IPS DF 19.7 (cell line): ENCODE results near the gene ANKFY1.
"Not testable (repeated sequence)": the region's sequence is repeated elsewhere in the genome, so short reads cannot be mapped to it uniquely, and the experiment has no call there.

ENCODE experiments used
- DNase-seq: peaks from one replicate; pipeline ENCODE4 v3.0.0-alpha.2; 2013; ENCODE audit warnings: low read depth, low spot score

ANKFY1 gene

GRCh38 chr17:4221163-4221562, 42.6 kb downstream of the ANKFY1 start:
- no peak for DNase-seq

- no peak for DNase-seq
These were observed 43.1 kb downstream of the ANKFY1 start for GRCh38 chr17:4220655-4221054.

GRCh38 chr17:4219241-4219640, 44.5 kb downstream of the ANKFY1 start:
- DNase-seq, result no peak

GRCh38 chr17:4215882-4216570, 47.8 kb downstream of the ANKFY1 start:
- no peak for DNase-seq

GRCh38 chr17:4214157-4214556, 49.6 kb downstream of the ANKFY1 start:
- no peak for DNase-seq

GRCh38 chr17:4209611-4210010, 54.2 kb downstream of the ANKFY1 start:
- no peak for DNase-seq

- DNase-seq, result no peak
These were observed 55.5 kb downstream of the ANKFY1 start for GRCh38 chr17:4208238-4208637.

- no peak for DNase-seq
These were observed 56.8 kb downstream of the ANKFY1 start for GRCh38 chr17:4206962-4207361.

- DNase-seq, result no peak
These were observed 57.9 kb downstream of the ANKFY1 start for GRCh38 chr17:4205917-4206316.

- DNase-seq, result no peak
These were observed 59.0 kb downstream of the ANKFY1 start for GRCh38 chr17:4204710-4205173.

GRCh38 chr17:4204190-4204589, 59.6 kb downstream of the ANKFY1 start:
- no peak for DNase-seq

- no peak for DNase-seq
These were observed 62.6 kb downstream of the ANKFY1 start for GRCh38 chr17:4201226-4201625.

GRCh38 chr17:4199818-4200402, 63.9 kb downstream of the ANKFY1 start:
- DNase-seq, result no peak

GRCh38 chr17:4198995-4199394, 64.8 kb downstream of the ANKFY1 start:
- DNase-seq, result no peak

- no peak for DNase-seq
These were observed 68.5 kb downstream of the ANKFY1 start for GRCh38 chr17:4195306-4195705.

- DNase-seq, result no peak
These were observed 69.0 kb downstream of the ANKFY1 start for GRCh38 chr17:4194796-4195195.

GRCh38 chr17:4190791-4191190, 73.0 kb downstream of the ANKFY1 start:
- not testable (repeated sequence) for DNase-seq

- DNase-seq, result no peak
These were observed 74.5 kb downstream of the ANKFY1 start for GRCh38 chr17:4189280-4189679.

GRCh38 chr17:4188076-4188475, 75.7 kb downstream of the ANKFY1 start:
- no peak for DNase-seq

- peak; percentile 50 for DNase-seq
These were observed 76.7 kb downstream of the ANKFY1 start for GRCh38 chr17:4187076-4187475.

GRCh38 chr17:4186357-4186881, 77.4 kb downstream of the ANKFY1 start:
- no peak for DNase-seq

- DNase-seq, result no peak
These were observed 78.1 kb downstream of the ANKFY1 start for GRCh38 chr17:4185656-4186055.

- DNase-seq, result no peak
These were observed 79.0 kb downstream of the ANKFY1 start for GRCh38 chr17:4184811-4185210.
